ENCODE results near the gene CPED1. TPM values are rescaled to one million over a fixed set of nuclear protein-coding genes. Genes with fewer than 3 reads are reported as not detected.

Gene CPED1
- total RNA-seq, 1 experiment from 2014 or later = 0.44 TPM

DNA sequence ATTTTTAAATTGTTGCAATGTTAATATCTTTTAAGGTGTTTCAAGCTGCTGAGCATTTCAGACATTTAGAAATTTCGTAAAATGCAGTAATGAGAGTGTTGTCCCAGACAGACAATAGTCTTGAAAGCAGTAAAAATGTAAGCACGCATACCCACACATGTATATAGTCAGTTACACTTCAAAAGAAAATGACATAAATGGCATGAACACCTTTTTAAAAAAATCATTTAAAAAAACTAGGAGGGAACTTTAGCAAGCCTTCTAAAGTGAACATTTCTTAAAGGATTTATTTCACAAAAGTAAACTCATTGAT, 51.0 kb downstream of the CPED1 start:
- Mint-ChIP-seq H3K9me3 (no peaks in the 10 kb centered on the region), H3K36me3 (no peaks in the 10 kb centered on the region), H3K27me3 (ENCODE audit: low read depth) (no peaks in the 10 kb centered on the region), H3K4me1 (peaks cover 7% of the 10 kb centered on the region), H3K4me3 (no peak overlapping the region), H3K27ac (no peak overlapping the region)
- no peak for DNase-seq (ENCODE audit: low spot score)
- TF ChIP-seq TEAD4 (CRISPR knock-in tag; IDR thresholded peaks at IDR 0.05) (no peak), CREB1 (CRISPR knock-in tag; IDR thresholded peaks at IDR 0.05) (no peak), SMAD4 (CRISPR knock-in tag; IDR thresholded peaks at IDR 0.05) (no peak), JAZF1 (CRISPR knock-in tag; IDR thresholded peaks at IDR 0.05) (no peak), SP1 (CRISPR knock-in tag; conservative IDR thresholded peaks at IDR 0.05) (no peak), ZNF121 (CRISPR knock-in tag; IDR thresholded peaks at IDR 0.05) (no peak), OVOL2 (CRISPR knock-in tag; IDR thresholded peaks at IDR 0.05; ENCODE audit: borderline replicate concordance) (no peak), GABPB1 (CRISPR knock-in tag; IDR thresholded peaks at IDR 0.05) (no peak)
- TF ChIP-seq, protein P1, sequence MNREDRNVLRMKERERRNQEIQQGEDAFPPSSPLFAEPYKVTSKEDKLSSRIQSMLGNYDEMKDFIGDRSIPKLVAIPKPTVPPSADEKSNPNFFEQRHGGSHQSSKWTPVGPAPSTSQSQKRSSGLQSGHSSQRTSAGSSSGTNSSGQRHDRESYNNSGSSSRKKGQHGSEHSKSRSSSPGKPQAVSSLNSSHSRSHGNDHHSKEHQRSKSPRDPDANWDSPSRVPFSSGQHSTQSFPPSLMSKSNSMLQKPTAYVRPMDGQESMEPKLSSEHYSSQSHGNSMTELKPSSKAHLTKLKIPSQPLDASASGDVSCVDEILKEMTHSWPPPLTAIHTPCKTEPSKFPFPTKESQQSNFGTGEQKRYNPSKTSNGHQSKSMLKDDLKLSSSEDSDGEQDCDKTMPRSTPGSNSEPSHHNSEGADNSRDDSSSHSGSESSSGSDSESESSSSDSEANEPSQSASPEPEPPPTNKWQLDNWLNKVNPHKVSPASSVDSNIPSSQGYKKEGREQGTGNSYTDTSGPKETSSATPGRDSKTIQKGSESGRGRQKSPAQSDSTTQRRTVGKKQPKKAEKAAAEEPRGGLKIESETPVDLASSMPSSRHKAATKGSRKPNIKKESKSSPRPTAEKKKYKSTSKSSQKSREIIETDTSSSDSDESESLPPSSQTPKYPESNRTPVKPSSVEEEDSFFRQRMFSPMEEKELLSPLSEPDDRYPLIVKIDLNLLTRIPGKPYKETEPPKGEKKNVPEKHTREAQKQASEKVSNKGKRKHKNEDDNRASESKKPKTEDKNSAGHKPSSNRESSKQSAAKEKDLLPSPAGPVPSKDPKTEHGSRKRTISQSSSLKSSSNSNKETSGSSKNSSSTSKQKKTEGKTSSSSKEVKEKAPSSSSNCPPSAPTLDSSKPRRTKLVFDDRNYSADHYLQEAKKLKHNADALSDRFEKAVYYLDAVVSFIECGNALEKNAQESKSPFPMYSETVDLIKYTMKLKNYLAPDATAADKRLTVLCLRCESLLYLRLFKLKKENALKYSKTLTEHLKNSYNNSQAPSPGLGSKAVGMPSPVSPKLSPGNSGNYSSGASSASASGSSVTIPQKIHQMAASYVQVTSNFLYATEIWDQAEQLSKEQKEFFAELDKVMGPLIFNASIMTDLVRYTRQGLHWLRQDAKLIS (CRISPR knock-in tag; IDR thresholded peaks at IDR 0.05; ENCODE audit: borderline replicate concordance) = no peak
- no peak for ATAC-seq
- ChIA-PET POLR2A (no interaction called here), CTCF (no interaction called here)

DNA sequence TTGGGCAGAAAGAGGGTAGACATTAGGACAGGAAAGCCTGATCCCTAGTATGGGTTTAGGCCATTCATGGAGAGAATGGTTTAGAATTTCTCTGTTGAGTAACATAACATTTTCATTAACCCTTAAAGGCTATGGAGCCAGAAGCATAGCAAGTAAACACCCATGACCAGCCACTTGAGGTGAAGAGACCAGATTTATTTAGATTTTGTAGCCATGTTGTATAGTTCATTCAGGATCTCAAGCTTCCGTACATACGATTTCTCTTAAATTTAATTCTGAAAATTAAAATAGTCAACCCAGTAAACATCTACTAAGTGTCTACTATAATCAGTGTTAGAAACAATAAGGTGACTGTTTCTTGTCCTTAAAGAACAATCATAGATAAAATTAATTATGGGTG, 51.5 kb downstream of the CPED1 start:
- ChIA-PET CTCF (no interaction called here), POLR2A (no interaction called here)
- no peak overlapping the region for H3K4me3 Mint-ChIP-seq
- H3K27me3 Mint-ChIP-seq (ENCODE audit: low read depth) = no peaks in the 10 kb centered on the region
- no peak for DNase-seq (ENCODE audit: low spot score)
- H3K27ac Mint-ChIP-seq = no peak overlapping the region
- peaks cover 7% of the 10 kb centered on the region for H3K4me1 Mint-ChIP-seq
- no peaks in the 10 kb centered on the region for H3K9me3 Mint-ChIP-seq
- no peaks in the 10 kb centered on the region for H3K36me3 Mint-ChIP-seq
- no peak for ATAC-seq
- TF ChIP-seq, protein P2, sequence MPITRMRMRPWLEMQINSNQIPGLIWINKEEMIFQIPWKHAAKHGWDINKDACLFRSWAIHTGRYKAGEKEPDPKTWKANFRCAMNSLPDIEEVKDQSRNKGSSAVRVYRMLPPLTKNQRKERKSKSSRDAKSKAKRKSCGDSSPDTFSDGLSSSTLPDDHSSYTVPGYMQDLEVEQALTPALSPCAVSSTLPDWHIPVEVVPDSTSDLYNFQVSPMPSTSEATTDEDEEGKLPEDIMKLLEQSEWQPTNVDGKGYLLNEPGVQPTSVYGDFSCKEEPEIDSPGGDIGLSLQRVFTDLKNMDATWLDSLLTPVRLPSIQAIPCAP (CRISPR knock-in tag; IDR thresholded peaks at IDR 0.05) = no peak
- TF ChIP-seq TEAD1 (CRISPR knock-in tag; IDR thresholded peaks at IDR 0.05) = no peak
- no peak for TF ChIP-seq ZNF317 (CRISPR knock-in tag; IDR thresholded peaks at IDR 0.05; ENCODE audit: borderline replicate concordance, low read depth)
- TF ChIP-seq ELF4 (CRISPR knock-in tag; IDR thresholded peaks at IDR 0.05; ENCODE audit: low read depth) = no peak
- TF ChIP-seq, protein P3, sequence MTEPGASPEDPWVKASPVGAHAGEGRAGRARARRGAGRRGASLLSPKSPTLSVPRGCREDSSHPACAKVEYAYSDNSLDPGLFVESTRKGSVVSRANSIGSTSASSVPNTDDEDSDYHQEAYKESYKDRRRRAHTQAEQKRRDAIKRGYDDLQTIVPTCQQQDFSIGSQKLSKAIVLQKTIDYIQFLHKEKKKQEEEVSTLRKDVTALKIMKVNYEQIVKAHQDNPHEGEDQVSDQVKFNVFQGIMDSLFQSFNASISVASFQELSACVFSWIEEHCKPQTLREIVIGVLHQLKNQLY (CRISPR knock-in tag; IDR thresholded peaks at IDR 0.05) = no peak
- TF ChIP-seq, protein P4, sequence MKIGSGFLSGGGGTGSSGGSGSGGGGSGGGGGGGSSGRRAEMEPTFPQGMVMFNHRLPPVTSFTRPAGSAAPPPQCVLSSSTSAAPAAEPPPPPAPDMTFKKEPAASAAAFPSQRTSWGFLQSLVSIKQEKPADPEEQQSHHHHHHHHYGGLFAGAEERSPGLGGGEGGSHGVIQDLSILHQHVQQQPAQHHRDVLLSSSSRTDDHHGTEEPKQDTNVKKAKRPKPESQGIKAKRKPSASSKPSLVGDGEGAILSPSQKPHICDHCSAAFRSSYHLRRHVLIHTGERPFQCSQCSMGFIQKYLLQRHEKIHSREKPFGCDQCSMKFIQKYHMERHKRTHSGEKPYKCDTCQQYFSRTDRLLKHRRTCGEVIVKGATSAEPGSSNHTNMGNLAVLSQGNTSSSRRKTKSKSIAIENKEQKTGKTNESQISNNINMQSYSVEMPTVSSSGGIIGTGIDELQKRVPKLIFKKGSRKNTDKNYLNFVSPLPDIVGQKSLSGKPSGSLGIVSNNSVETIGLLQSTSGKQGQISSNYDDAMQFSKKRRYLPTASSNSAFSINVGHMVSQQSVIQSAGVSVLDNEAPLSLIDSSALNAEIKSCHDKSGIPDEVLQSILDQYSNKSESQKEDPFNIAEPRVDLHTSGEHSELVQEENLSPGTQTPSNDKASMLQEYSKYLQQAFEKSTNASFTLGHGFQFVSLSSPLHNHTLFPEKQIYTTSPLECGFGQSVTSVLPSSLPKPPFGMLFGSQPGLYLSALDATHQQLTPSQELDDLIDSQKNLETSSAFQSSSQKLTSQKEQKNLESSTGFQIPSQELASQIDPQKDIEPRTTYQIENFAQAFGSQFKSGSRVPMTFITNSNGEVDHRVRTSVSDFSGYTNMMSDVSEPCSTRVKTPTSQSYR (CRISPR knock-in tag; IDR thresholded peaks at IDR 0.05) = no peak

DNA sequence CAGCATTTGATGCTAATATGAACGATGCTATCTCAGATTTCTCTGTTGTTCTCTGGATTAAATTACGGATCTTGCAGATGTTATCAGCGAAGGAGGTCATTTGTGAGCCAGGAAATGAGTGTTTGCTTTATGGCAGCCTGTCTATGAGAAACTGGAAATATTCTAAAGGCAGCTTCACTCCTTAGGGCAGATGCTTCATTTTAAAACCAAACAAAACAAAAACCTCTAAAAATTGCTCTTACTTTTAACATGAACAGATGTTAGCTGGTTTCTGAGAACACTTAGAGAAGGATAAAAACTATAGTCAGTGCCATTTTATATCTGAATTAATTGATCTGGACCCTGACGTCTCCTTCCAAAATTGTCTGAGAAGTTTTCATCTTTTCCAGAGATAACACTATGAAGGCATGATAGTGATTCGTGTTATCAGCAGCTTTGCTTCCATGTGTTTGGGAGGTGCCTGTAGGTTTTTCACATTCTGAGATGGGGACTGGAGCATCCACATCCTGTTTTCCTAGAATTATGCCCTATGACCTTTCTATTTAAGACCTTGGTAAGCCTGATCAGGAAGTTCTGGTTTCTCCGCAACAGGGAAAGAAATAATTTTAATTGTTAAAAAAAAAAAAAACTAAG, 53.1 kb downstream of the CPED1 start:
- no peaks in the 10 kb centered on the region for H3K9me3 Mint-ChIP-seq
- ATAC-seq = no peak
- TF ChIP-seq ZBTB21 (CRISPR knock-in tag; IDR thresholded peaks at IDR 0.05; ENCODE audit: borderline replicate concordance) = no peak
- TF ChIP-seq, protein P5, sequence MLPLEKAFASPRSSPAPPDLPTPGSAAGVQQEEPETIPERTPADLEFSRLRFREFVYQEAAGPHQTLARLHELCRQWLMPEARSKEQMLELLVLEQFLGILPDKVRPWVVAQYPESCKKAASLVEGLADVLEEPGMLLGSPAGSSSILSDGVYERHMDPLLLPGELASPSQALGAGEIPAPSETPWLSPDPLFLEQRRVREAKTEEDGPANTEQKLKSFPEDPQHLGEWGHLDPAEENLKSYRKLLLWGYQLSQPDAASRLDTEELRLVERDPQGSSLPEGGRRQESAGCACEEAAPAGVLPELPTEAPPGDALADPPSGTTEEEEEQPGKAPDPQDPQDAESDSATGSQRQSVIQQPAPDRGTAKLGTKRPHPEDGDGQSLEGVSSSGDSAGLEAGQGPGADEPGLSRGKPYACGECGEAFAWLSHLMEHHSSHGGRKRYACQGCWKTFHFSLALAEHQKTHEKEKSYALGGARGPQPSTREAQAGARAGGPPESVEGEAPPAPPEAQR (CRISPR knock-in tag; IDR thresholded peaks at IDR 0.05) = no peak
- TF ChIP-seq, protein P6, sequence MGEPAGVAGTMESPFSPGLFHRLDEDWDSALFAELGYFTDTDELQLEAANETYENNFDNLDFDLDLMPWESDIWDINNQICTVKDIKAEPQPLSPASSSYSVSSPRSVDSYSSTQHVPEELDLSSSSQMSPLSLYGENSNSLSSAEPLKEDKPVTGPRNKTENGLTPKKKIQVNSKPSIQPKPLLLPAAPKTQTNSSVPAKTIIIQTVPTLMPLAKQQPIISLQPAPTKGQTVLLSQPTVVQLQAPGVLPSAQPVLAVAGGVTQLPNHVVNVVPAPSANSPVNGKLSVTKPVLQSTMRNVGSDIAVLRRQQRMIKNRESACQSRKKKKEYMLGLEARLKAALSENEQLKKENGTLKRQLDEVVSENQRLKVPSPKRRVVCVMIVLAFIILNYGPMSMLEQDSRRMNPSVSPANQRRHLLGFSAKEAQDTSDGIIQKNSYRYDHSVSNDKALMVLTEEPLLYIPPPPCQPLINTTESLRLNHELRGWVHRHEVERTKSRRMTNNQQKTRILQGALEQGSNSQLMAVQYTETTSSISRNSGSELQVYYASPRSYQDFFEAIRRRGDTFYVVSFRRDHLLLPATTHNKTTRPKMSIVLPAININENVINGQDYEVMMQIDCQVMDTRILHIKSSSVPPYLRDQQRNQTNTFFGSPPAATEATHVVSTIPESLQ (CRISPR knock-in tag; IDR thresholded peaks at IDR 0.05) = no peak
- TF ChIP-seq ZNF416 (CRISPR knock-in tag; IDR thresholded peaks at IDR 0.05) = no peak
- TF ChIP-seq ZNF138 (CRISPR knock-in tag; conservative IDR thresholded peaks at IDR 0.05) = no peak
- TF ChIP-seq, protein P7, sequence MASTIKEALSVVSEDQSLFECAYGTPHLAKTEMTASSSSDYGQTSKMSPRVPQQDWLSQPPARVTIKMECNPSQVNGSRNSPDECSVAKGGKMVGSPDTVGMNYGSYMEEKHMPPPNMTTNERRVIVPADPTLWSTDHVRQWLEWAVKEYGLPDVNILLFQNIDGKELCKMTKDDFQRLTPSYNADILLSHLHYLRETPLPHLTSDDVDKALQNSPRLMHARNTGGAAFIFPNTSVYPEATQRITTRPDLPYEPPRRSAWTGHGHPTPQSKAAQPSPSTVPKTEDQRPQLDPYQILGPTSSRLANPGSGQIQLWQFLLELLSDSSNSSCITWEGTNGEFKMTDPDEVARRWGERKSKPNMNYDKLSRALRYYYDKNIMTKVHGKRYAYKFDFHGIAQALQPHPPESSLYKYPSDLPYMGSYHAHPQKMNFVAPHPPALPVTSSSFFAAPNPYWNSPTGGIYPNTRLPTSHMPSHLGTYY (CRISPR knock-in tag; IDR thresholded peaks at IDR 0.05) = no peak

More for the DNA sequence above, 53.1 kb downstream of the CPED1 start:
- H3K4me3 Mint-ChIP-seq = no peak overlapping the region
- H3K27ac Mint-ChIP-seq = no peak overlapping the region
- POLR2A ChIA-PET = interaction anchor here (0.7 kb wide), 1 partner anchor 53 kb away, joined by 3 read pairs; no protein-coding TSS in a partner anchor
- CTCF ChIA-PET = no interaction called here
- H3K4me1 Mint-ChIP-seq = peaks cover 7% of the 10 kb centered on the region
- no peaks in the 10 kb centered on the region for H3K36me3 Mint-ChIP-seq
- DNase-seq (ENCODE audit: low spot score) = no peak
- no peaks in the 10 kb centered on the region for H3K27me3 Mint-ChIP-seq (ENCODE audit: low read depth)

All from WTC11 (cell line).